HG03460 (cell line): Measurements from ENCODE around the gene WNT6.

Experiments used
- ATAC-seq: cut with Tn5 transposase; IDR thresholded peaks from one replicate; pipeline ENCODE4 v1.9.1; 2021; ENCODE audit not compliant: unreplicated experiment

The WNT6 gene

DNA sequence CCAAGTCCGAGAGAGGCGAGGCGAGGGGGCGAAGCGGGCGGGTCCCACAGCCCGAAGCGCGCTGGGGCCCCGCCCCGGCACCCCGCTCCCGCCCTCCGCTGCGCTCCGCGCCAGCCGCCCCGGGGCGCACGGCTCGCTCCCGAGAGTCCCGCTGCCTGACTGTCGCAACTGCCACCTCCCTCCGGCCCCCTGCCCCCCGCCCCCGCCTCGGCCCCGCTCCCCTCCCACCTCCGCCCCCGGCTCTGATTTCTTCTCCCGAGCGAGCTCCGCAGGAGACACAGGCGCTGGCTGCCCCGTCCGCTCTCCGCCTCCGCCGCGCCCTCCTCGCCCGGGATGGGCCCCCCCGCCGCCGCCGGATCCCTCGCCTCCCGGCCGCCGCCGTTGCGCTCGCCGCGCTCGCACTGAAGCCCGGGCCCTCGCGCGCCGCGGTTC is at the start of gene WNT6:
WNT6 (plus strand) TSS at position 250 of the 432 bp plus-strand sequence. CDS start 233 bp downstream, outside the sequence.
- no peak for ATAC-seq

GRCh38 chr2:218810256-218810655 is 49.3 kb upstream of the WNT6 start:
- ATAC-seq, result no peak

- ATAC-seq, result no peak
Measured at GRCh38 chr2:218811382-218811781, 48.2 kb upstream of the WNT6 start.

DNA sequence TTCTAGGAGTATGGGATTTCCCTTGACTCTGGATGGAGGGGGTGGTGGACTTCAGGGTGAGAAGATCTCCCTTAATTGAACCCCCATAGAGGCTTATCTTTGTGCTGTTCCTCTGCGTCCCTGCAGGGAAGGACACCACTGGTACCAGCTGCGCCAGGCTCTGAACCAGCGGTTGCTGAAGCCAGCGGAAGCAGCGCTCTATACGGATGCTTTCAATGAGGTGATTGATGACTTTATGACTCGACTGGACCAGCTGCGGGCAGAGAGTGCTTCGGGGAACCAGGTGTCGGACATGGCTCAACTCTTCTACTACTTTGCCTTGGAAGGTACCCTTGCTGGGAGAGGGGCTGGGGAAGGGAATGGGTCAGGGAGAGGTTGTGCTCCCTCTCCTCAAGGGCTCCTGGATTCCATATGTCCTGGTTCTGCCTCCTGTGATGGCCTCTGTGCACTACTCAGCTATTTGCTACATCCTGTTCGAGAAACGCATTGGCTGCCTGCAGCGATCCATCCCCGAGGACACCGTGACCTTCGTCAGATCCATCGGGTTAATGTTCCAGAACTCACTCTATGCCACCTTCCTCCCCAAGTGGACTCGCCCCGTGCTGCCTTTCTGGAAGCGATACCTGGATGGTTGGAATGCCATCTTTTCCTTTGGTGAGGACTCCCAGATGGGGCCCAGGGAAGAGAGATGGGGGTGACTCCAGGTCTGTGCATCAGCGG is 47.3 kb upstream of the WNT6 start:
- ATAC-seq, result no peak

- no peak for ATAC-seq
Measured at GRCh38 chr2:218812861-218813260, 46.7 kb upstream of the WNT6 start.

GRCh38 chr2:218813771-218814460 is 45.7 kb upstream of the WNT6 start:
- no peak for ATAC-seq

DNA sequence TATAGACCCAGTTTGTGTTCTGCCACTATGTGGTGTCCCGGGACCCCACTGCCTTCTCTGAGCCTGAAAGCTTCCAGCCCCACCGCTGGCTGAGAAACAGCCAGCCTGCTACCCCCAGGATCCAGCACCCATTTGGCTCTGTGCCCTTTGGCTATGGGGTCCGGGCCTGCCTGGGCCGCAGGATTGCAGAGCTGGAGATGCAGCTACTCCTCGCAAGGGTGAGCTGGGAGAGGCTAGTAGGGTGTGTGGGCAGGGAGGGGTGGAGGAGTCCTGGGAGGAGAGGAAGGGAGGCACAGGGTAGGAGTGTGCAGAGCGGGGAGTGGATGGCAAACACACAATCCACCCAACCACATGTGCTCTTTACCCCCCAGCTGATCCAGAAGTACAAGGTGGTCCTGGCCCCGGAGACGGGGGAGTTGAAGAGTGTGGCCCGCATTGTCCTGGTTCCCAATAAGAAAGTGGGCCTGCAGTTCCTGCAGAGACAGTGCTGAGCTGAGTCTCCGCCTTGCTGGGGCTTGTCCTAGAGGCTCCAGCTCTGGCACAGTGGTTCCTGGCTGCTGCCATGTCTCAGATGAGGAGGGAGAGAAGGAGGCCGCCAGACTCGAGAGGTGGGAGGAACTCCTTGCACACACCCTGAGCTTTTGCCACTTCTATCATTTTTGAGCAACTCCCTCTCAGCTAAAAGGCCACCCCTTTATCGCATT is 44.9 kb upstream of the WNT6 start:
- ATAC-seq, result no peak

DNA sequence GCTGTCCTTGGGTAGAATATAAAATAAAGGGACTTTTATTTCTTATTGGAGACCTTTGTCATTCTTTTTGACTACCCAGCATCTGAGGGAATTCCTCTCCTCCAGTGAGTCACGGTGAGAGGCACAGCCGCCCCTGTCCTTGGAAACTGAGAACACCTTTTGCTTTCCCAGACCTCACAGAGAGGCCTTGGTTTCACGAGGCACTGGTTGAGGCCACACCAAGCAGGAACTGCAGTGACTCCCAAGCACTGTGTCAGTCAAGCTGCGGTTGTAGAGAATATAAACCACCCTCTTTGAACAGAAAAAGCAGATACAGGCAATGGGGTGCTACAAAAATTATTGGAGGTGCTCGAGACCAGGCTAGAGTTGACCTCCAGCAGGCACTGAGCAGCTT is 44.4 kb upstream of the WNT6 start:
- ATAC-seq, result no peak

DNA sequence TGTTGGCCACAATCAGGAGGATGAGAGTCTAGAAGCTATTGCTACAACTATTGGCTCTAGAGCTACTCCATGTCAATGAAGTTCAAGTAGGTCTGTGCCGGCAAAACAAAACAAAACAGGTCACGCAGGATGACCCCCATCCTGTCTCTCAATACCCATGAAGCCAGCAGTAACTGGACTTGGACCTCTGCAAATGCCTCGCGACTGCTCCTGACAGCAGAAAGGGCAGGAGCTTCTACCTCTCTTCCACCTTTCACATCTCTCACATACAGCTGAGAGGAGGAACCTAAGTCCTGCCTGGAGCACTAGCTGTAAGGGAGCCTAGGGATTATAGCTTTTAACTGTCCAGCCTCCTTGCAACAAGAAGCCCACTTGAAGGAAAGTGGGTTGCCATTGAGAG is 44.0 kb upstream of the WNT6 start:
- no peak for ATAC-seq

- no peak for ATAC-seq
Measured at GRCh38 chr2:218816561-218817011, 43.0 kb upstream of the WNT6 start.

DNA sequence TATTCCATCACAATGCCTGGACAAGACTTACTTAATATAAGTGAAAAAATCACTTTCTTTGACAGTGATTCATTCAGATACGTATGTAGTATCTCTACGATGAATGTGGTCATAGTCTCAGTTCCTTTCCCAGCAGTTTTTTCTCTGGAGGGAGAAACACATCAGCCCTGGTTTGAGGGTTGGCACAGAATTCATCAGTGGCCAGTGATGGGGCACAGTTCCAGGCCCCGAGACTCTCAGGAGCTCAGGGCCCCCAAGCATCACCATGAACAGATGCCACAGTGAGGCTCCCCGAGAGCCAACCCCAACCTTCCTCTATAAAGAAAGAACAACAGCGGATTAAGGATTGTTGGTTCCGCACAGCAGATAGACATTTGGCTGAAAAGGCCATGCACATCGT is 40.5 kb upstream of the WNT6 start:
- ATAC-seq, result no peak

DNA sequence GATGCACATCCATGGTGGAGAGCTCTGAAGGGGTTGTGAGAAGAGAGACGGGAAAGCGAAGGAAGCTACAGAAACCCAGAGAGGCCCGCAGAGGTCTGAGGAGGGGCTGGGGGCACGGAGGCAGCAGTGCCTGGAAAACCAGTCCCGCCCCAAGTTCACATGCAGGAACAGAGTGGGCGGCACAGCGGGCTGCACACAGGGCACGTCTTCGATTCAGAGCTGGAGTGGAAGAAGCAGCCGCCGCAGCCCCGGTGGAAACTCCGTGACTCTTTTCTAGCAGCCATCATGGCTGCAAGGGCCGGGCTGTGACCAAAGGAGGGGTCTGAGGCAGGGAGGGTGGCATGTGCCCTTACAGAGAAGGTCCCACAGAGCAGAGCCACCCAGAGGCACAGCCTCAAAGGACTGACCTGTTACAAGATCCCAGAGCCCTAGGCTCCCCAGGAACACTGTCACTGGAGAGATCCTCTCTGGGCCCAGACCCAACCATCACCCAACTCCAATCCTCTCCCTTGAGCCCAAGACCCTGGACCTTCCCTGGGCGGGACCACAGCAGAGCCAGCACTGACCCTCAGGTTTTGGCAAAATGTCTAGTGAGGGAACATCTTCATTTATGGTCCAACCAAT is 38.7 kb upstream of the WNT6 start:
- no peak for ATAC-seq

- no peak for ATAC-seq
Measured at GRCh38 chr2:218821605-218822211, 37.9 kb upstream of the WNT6 start.

DNA sequence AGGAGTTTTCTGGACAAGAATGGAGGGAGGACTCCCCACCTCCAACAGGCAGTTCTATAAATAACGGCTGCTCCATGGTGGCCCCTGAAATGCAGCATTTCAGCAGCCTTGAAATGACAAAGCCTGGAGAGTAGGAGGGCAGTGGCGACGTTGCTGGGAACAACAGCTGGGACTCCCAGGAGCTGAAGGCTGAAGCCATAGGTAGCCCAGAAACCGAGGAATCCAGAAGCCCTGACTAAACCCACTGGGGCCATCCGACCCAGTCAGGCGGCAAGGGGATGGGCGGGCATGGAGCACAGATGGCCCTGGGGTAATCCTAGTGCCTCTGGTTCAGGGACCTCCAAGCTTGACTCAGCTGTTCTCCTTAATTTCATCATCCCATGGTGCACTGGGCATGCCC is 37.0 kb upstream of the WNT6 start:
- ATAC-seq, result no peak

- ATAC-seq, result no peak
Measured at GRCh38 chr2:218823196-218823855, 36.3 kb upstream of the WNT6 start.

DNA sequence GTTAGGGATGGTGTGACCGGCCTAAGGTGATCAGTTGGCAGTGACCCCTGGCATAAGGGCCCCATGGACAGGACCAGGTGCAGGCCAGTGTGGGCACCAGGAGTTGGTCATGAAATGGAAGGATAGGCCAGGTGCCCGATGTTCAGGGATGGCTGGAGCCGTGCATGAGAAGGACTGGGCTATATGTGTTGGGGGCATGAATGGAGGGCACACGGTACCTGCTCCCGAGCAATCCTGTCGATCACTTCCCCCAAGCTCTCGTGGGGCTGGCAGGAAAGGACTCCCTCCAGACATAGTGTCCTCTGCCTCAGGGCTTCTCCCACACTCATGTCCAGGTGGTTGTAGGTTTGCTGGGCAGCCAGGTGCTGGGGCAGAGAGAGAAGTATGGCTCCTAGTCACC is 35.6 kb upstream of the WNT6 start:
- no peak for ATAC-seq

GRCh38 chr2:218826791-218827190 is 32.8 kb upstream of the WNT6 start:
- no peak for ATAC-seq

DNA sequence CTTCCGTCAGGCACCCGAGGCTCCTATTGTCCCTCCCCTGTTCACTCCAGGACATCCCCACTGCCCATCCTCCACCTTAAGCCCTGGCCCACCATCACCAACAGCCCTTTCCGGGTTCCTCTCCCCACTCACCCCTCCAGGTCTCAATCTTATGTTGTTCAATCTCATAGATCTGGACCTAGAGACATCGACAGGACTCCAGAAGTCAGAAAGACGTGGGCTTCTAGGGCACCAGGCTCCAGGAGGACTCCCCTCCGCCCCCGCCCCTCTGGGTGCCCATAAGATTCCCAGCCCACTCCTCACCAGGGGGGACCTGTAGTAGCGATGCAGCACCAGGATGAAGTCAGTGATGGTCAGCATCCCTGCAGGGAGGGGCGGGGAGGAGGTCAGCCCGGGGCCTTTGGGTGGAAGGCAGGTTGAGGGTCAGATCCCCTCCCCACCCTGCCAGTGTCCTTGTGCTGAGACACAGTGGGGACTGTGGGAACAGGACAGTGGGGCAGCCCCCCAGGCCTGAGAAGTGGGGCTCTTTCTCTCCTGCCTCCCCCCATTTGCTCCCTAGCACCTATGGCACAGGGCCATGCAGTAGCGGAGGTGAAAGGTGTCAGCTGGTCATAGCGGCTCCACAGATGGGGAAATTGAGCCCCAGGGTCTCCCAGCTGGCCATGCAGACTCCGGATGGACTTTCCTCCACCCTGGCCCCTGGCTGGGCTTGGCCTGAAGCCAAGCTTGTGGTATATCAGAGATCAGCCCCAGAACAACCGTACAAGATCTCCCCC is 31.7 kb upstream of the WNT6 start:
- ATAC-seq, result no peak

DNA sequence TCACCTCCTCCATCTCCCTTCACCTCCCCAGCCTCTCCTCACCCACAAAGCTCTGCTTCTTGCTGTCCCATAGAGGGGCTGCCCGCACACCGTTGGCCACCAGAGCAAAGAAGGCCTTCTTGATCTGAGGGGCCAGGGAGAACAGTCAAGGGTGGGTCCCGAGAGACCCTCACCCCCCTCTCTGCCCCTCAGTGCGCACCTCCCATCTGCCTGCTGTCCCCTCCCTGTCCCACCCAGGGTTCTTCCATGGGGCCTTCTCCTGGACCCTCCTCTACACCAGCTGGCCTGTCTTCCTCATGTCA is 31.2 kb upstream of the WNT6 start:
- ATAC-seq, result no peak

GRCh38 chr2:218829868-218830451 is 29.6 kb upstream of the WNT6 start:
- no peak for ATAC-seq
